ENCODE measurements around the gene ZNF772.
"Not testable (repeated sequence)": the region's sequence is repeated elsewhere in the genome, so short reads cannot be mapped to it uniquely, and the experiment has no call there.

Gene ZNF772

GRCh38 chr19:57477191-57478008 is at the start of gene ZNF772:
Gene ZNF772 (minus strand): TSS chr19:57477566. CDS start chr19:57477309, 257 bp downstream.
- H3K36me3 ChIP-seq: peaks cover 40 to 46% (median 43%) of the 10 kb centered on the region in 3 donors
- peak; percentile 37 to 48 for TF ChIP-seq CTCF (IDR thresholded peaks at IDR 0.05)
- H3K27me3 ChIP-seq: no peaks in the 10 kb centered on the region
- H3K9me3 ChIP-seq: peaks cover 11 to 54% (median 43%) of the 10 kb centered on the region in 3 donors
- H3K4me1 ChIP-seq: peaks cover 0 to 8% (median 5%) of the 10 kb centered on the region in 4 donors
- DNase-seq: peak; percentile 89 to 90
- H3K4me3 ChIP-seq: peak within 1 kb of the TSS; percentile 53 to 70
- peak within 1 kb of the TSS; percentile 65 to 74 for H3K27ac ChIP-seq
- intact Hi-C loops (cut with DNase I; ENCODE audit: low total_unique reads): no loop called here

GRCh38 chr19:57518021-57518420 is 40.7 kb upstream of the ZNF772 start:
- H3K9me3 ChIP-seq: peaks cover 0 to 50% (median 30%) of the 10 kb centered on the region in 3 donors
- H3K4me3 ChIP-seq; intact Hi-C loops (cut with DNase I; ENCODE audit: low total_unique reads); H3K4me1 ChIP-seq; H3K27me3 ChIP-seq; H3K27ac ChIP-seq; DNase-seq: not testable (repeated sequence)
- peaks cover 41 to 61% (median 47%) of the 10 kb centered on the region in 3 donors for H3K36me3 ChIP-seq

- H3K9me3 ChIP-seq: peaks cover 3 to 64% (median 56%) of the 10 kb centered on the region in 3 donors
- no peak for TF ChIP-seq CTCF (IDR thresholded peaks at IDR 0.05)
- H3K4me1 ChIP-seq: no peaks in the 10 kb centered on the region
- H3K4me3 ChIP-seq: no peak overlapping the region
- peaks cover 44 to 67% (median 66%) of the 10 kb centered on the region in 3 donors for H3K36me3 ChIP-seq
- no peaks in the 10 kb centered on the region for H3K27me3 ChIP-seq
- H3K27ac ChIP-seq: no peak overlapping the region
- intact Hi-C loops (cut with DNase I; ENCODE audit: low total_unique reads): no loop called here
- DNase-seq: no peak
These were observed 37.9 kb upstream of the ZNF772 start for GRCh38 chr19:57515255-57515654.

- peaks cover 3 to 65% (median 64%) of the 10 kb centered on the region in 3 donors for H3K9me3 ChIP-seq
- no peak for TF ChIP-seq CTCF (IDR thresholded peaks at IDR 0.05)
- H3K27ac ChIP-seq: no peak overlapping the region
- H3K4me1 ChIP-seq: no peaks in the 10 kb centered on the region
- no peak for DNase-seq
- H3K27me3 ChIP-seq: no peaks in the 10 kb centered on the region
- no peak overlapping the region for H3K4me3 ChIP-seq
- intact Hi-C loops (cut with DNase I; ENCODE audit: low total_unique reads): no loop called here
- peaks cover 61 to 85% (median 74%) of the 10 kb centered on the region in 3 donors for H3K36me3 ChIP-seq
These were observed 35.5 kb upstream of the ZNF772 start for GRCh38 chr19:57512845-57513244.

- Histone ChIP-seq H3K4me3 (no peak overlapping the region), H3K27me3 (no peaks in the 10 kb centered on the region), H3K9me3 (peaks cover 3 to 72% (median 69%) of the 10 kb centered on the region in 3 donors), H3K27ac (no peak overlapping the region), H3K4me1 (no peaks in the 10 kb centered on the region), H3K36me3 (peaks cover 66 to 86% (median 74%) of the 10 kb centered on the region in 3 donors)
- no peak for TF ChIP-seq CTCF (IDR thresholded peaks at IDR 0.05)
- intact Hi-C loops (cut with DNase I; ENCODE audit: low total_unique reads): no loop called here
- DNase-seq: no peak
These were observed 34.1 kb upstream of the ZNF772 start for GRCh38 chr19:57511484-57511883.

GRCh38 chr19:57506163-57506562 is 28.8 kb upstream of the ZNF772 start:
- no peak for TF ChIP-seq CTCF (IDR thresholded peaks at IDR 0.05)
- no peaks in the 10 kb centered on the region for H3K27me3 ChIP-seq
- H3K4me3 ChIP-seq: no peak overlapping the region
- H3K36me3 ChIP-seq: peaks cover 66 to 76% (median 66%) of the 10 kb centered on the region in 3 donors
- peaks cover 0 to under 1% (median 0%) of the 10 kb centered on the region in 4 donors for H3K4me1 ChIP-seq
- H3K27ac ChIP-seq: no peak overlapping the region
- peaks cover 0 to 67% (median 29%) of the 10 kb centered on the region in 3 donors for H3K9me3 ChIP-seq
- no peak for DNase-seq
- intact Hi-C loops (cut with DNase I; ENCODE audit: low total_unique reads): no loop called here

GRCh38 chr19:57500400-57500799 is 23.0 kb upstream of the ZNF772 start:
- H3K4me1 ChIP-seq; intact Hi-C loops (cut with DNase I; ENCODE audit: low total_unique reads); H3K27ac ChIP-seq; DNase-seq; H3K27me3 ChIP-seq: not testable (repeated sequence)
- Histone ChIP-seq H3K4me3 (peak overlapping the region; percentile 87 to 89), H3K9me3 (peaks cover 0 to 41% (median 12%) of the 10 kb centered on the region in 3 donors), H3K36me3 (peaks cover 24 to 31% (median 25%) of the 10 kb centered on the region in 3 donors)

- DNase-seq: peak; percentile 92 to 95
- intact Hi-C loops (cut with DNase I; ENCODE audit: low total_unique reads); H3K27me3 ChIP-seq; H3K4me1 ChIP-seq: not testable (repeated sequence)
- Histone ChIP-seq H3K36me3 (peaks cover 24 to 31% (median 25%) of the 10 kb centered on the region in 3 donors), H3K4me3 (peak within 1 kb of the TSS; percentile 87 to 89), H3K27ac (peak within 1 kb of the TSS; percentile 86 to 90), H3K9me3 (peaks cover 0 to 46% (median 12%) of the 10 kb centered on the region in 3 donors)
These were observed 22.5 kb upstream of the ZNF772 start, which contains the start of gene ZNF773 for GRCh38 chr19:57499680-57500395. Gene ZNF773 (plus strand): TSS chr19:57499938. CDS start chr19:57500081, 143 bp downstream.

Data from tibial artery (tissue), 4 donors.